GF-D8 (cell line): ENCODE measurements around the gene SPATA6L.

Experiments
- DNase-seq: peaks from one replicate; lab custom pipeline; 2025; lab: John Stamatoyannopoulos, UW

SPATA6L gene

GRCh38 chr9:4666042-4666699, at the start of gene SPATA6L:
SPATA6L (minus strand) TSS chr9:4666480; CDS start chr9:4666250, 230 bp downstream.
- DNase-seq = no peak

GRCh38 chr9:4714266-4715016, 48.2 kb upstream of the SPATA6L start:
- DNase-seq = peak; percentile 45

GRCh38 chr9:4713849-4714248, 47.6 kb upstream of the SPATA6L start:
- no peak for DNase-seq

- no peak for DNase-seq
Observed at GRCh38 chr9:4709380-4709779, 43.1 kb upstream of the SPATA6L start.

GRCh38 chr9:4706971-4707622, 40.8 kb upstream of the SPATA6L start:
- DNase-seq = peak; percentile 81

- no peak for DNase-seq
Observed at GRCh38 chr9:4706021-4706420, 39.7 kb upstream of the SPATA6L start.

- no peak for DNase-seq
Observed at GRCh38 chr9:4704129-4704528, 37.8 kb upstream of the SPATA6L start.

GRCh38 chr9:4701526-4701925, 35.2 kb upstream of the SPATA6L start:
- no peak for DNase-seq

- no peak for DNase-seq
Observed at GRCh38 chr9:4700932-4701331, 34.7 kb upstream of the SPATA6L start.

- no peak for DNase-seq
Observed at GRCh38 chr9:4700091-4700490, 33.8 kb upstream of the SPATA6L start.

GRCh38 chr9:4691795-4692194, 25.5 kb upstream of the SPATA6L start:
- DNase-seq = no peak

GRCh38 chr9:4690144-4690543, 23.9 kb upstream of the SPATA6L start:
- DNase-seq = no peak

GRCh38 chr9:4689687-4690104, 23.4 kb upstream of the SPATA6L start:
- DNase-seq = no peak

- DNase-seq = no peak
Observed at GRCh38 chr9:4689021-4689420, 22.7 kb upstream of the SPATA6L start.

GRCh38 chr9:4686584-4686983, 20.3 kb upstream of the SPATA6L start:
- no peak for DNase-seq

GRCh38 chr9:4686112-4686511, 19.8 kb upstream of the SPATA6L start:
- no peak for DNase-seq

GRCh38 chr9:4684820-4685219, 18.5 kb upstream of the SPATA6L start:
- DNase-seq = no peak

- DNase-seq = no peak
Observed at GRCh38 chr9:4680750-4681149, 14.5 kb upstream of the SPATA6L start.

GRCh38 chr9:4680173-4680525, 13.9 kb upstream of the SPATA6L start:
- DNase-seq = no peak

- DNase-seq = peak; percentile 91
Observed at GRCh38 chr9:4679268-4680172, 13.2 kb upstream of the SPATA6L start, which contains the start of gene CDC37L1. CDC37L1 (plus strand) TSS chr9:4679569; CDS start chr9:4679768, 199 bp downstream.

GRCh38 chr9:4678679-4679267, 12.5 kb upstream of the SPATA6L start:
- DNase-seq = peak; percentile 43

- no peak for DNase-seq
Observed at GRCh38 chr9:4677392-4677791, 11.1 kb upstream of the SPATA6L start.
